IMR-90 (cell line): ENCODE measurements around the gene HPS4. TPM values are rescaled to one million over a fixed set of nuclear protein-coding genes. Genes with fewer than 3 reads are reported as not detected.

ENCODE experiments used
- ATAC-seq: fragments of 200-7000 bp; cut with Tn5 transposase; 2 replicates; pipeline ENCODE4 v1.9.1; 2020; ENCODE audit warnings: low read depth, mild to moderate bottlenecking, moderate library complexity
- BruUV-seq: library from RNA; stranded (reverse); fragments of 400-500 nt; replicated peaks from 2 replicates; lab custom pipeline; 2021; lab: Mats Ljungman, UMichigan
- CTCF ChIA-PET: fragments of 300-600 bp; formaldehyde crosslinking; extraction: SDS; loops from one replicate; lab custom pipeline; 2021; ENCODE audit warnings: antibody characterized with exemption; lab: Yijun Ruan, JAX
- POLR2A ChIA-PET: fragments of 300-600 bp; sonication (Branson Sonifier 250); formaldehyde crosslinking; loops from one replicate; lab custom pipeline; 2022; ENCODE audit warnings: antibody characterized with exemption; ENCODE audit not compliant: unreplicated experiment; lab: Charles Lee
- DNase-seq: peaks from one replicate; pipeline ENCODE4 v3.0.0; 2013
- H2AFZ ChIP-seq: replicated peaks from 2 replicates; pipeline ENCODE3; 2013; ENCODE audit warnings: low read length, mild to moderate bottlenecking; ENCODE audit not compliant: poor library complexity
- H2AK5ac ChIP-seq: 2 replicates; pipeline ENCODE4 v1.6.1; 2013; ENCODE audit warnings: low read depth, low read length, inconsistent platforms
- H2AK9ac ChIP-seq: replicated peaks from 2 replicates; pipeline ENCODE3; 2013; ENCODE audit warnings: mild to moderate bottlenecking, low read depth, low read length, moderate library complexity; ENCODE audit not compliant: poor library complexity
- H2BK120ac ChIP-seq: 2 replicates; pipeline ENCODE4 v1.6.1; 2013; ENCODE audit warnings: low read depth, low read length, inconsistent platforms
- H2BK15ac ChIP-seq: 3 replicates; pipeline ENCODE4 v1.6.1; 2013; ENCODE audit warnings: low read depth, low read length, inconsistent platforms
- H2BK20ac ChIP-seq: 2 replicates; pipeline ENCODE4 v1.6.1; 2013; ENCODE audit warnings: low read depth, mild to moderate bottlenecking, inconsistent platforms, low read length, moderate library complexity
- H2BK5ac ChIP-seq: 2 replicates; pipeline ENCODE4 v1.6.1; 2013; ENCODE audit warnings: mild to moderate bottlenecking, low read depth, low read length, inconsistent platforms; ENCODE audit not compliant: poor library complexity, severe bottlenecking
- H3K14ac ChIP-seq: replicated peaks from 2 replicates; pipeline ENCODE4 v1.6.1; 2013; ENCODE audit warnings: low read depth, low read length, inconsistent platforms
- H3K18ac ChIP-seq: 2 replicates; pipeline ENCODE4 v1.6.1; 2013; ENCODE audit warnings: low read depth, low read length, control low read depth
- H3K23ac ChIP-seq: 2 replicates; pipeline ENCODE4 v1.6.1; 2013; ENCODE audit warnings: low read depth, low read length, inconsistent platforms
- H3K27ac ChIP-seq: 2 replicates; pipeline ENCODE4 v1.5.1; 2013; ENCODE audit warnings: mild to moderate bottlenecking, control low read depth, low read length; ENCODE audit not compliant: insufficient read depth
- H3K27me3 ChIP-seq: 2 replicates; pipeline ENCODE4 v1.6.1; 2013; ENCODE audit warnings: low read length; ENCODE audit not compliant: control insufficient read depth, insufficient read depth
- H3K36me3 ChIP-seq: 2 replicates; pipeline ENCODE4 v1.6.1; 2013; ENCODE audit warnings: low read length, mixed read lengths; ENCODE audit not compliant: control insufficient read depth, insufficient read depth
- H3K4ac ChIP-seq: 2 replicates; pipeline ENCODE4 v1.6.1; 2013; ENCODE audit warnings: low read depth, low read length, inconsistent platforms
- H3K4me1 ChIP-seq: 2 replicates; pipeline ENCODE4 v1.6.1; 2013; ENCODE audit warnings: low read length, mixed read lengths; ENCODE audit not compliant: control insufficient read depth, insufficient read depth
- H3K4me2 ChIP-seq: 2 replicates; pipeline ENCODE4 v1.6.1; 2013; ENCODE audit warnings: low read depth, mild to moderate bottlenecking, control low read depth, low read length, moderate library complexity
- H3K4me3 ChIP-seq: 2 replicates; pipeline ENCODE4 v1.5.1; 2013; ENCODE audit warnings: low read depth, mild to moderate bottlenecking, control low read depth, low read length, moderate library complexity; ENCODE audit not compliant: insufficient read depth
- H3K56ac ChIP-seq: 2 replicates; pipeline ENCODE4 v1.6.1; 2013; ENCODE audit warnings: low read length, inconsistent platforms; ENCODE audit not compliant: insufficient read depth; ENCODE audit errors: extremely low read depth
- H3K79me1 ChIP-seq, 2 experiments: 2 replicates each; pipeline ENCODE4 v1.6.1; 2013; ENCODE audit warnings: low read length in 2 of 2, inconsistent platforms in 1 of 2, low read depth in 1 of 2
- H3K9ac ChIP-seq: 2 replicates; pipeline ENCODE4 v1.6.1; 2013; ENCODE audit warnings: low read depth, low read length, control low read depth
- H3K9me1 ChIP-seq: 2 replicates; pipeline ENCODE4 v1.6.1; 2013; ENCODE audit warnings: low read length, inconsistent platforms; ENCODE audit not compliant: insufficient read depth
- H3K9me3 ChIP-seq: 2 replicates; pipeline ENCODE4 v1.6.1; 2013; ENCODE audit warnings: low read length; ENCODE audit not compliant: control insufficient read depth, insufficient read depth
- H4K20me1 ChIP-seq: 2 replicates; pipeline ENCODE4 v1.6.1; 2013; ENCODE audit warnings: low read length, inconsistent platforms; ENCODE audit not compliant: insufficient read depth
- H4K5ac ChIP-seq: 2 replicates; pipeline ENCODE4 v1.6.1; 2013; ENCODE audit warnings: mild to moderate bottlenecking, low read depth, low read length, control low read depth
- H4K8ac ChIP-seq, 2 experiments: 2 replicates each; pipeline ENCODE4 v1.6.1; 2013; ENCODE audit warnings: low read depth in 2 of 2, low read length in 2 of 2, control low read depth in 1 of 2, inconsistent platforms in 1 of 2
- H4K91ac ChIP-seq: 2 replicates; pipeline ENCODE4 v1.6.1; 2013; ENCODE audit warnings: low read depth, low read length, inconsistent platforms; ENCODE audit not compliant: insufficient read depth
- FOS ChIP-seq: fragments of 150-350 bp; IDR thresholded peaks from 2 replicates; pipeline ENCODE4 v1.6.1; 2016; ENCODE audit warnings: low read depth, low read length
- RAD21 ChIP-seq: IDR thresholded peaks from 2 replicates; pipeline ENCODE4 v1.6.1; 2012; ENCODE audit warnings: low read length, improper control_type of control experiment
- WGBS, 2 experiments: methylation state at CpG; one replicate each; pipeline versions ENCODE4 v1.1.5 to v1.1.7; 2013; ENCODE audit warnings: missing lambda C conversion rate in 2 of 2; ENCODE audit not compliant: insufficient read length in 1 of 2; ENCODE audit errors: extremely low coverage in 2 of 2; 5-methylcytosine and 5-hydroxymethylcytosine counted together
- dilution Hi-C: fragments of 300-500 bp; cut with HindIII; formaldehyde crosslinking; loops from one replicate; pipeline ENCODE4 v1.14.3; 2018; ENCODE audit warnings: low sequenced_read_pairs; ENCODE audit not compliant: unreplicated experiment
- in situ Hi-C: fragments of 300-500 bp; cut with MboI; formaldehyde crosslinking; loops from 3 replicates; pipeline ENCODE4 v1.14.3; 2019; ENCODE audit warnings: low sequenced_read_pairs, inconsistent platforms, mixed read lengths
- intact Hi-C: fragments of 100-400 bp; cut with micrococcal nuclease; formaldehyde crosslinking; loops from 2 replicates; pipeline ENCODE4 v1.10.0; 2022
- polyA plus RNA-seq, 3 experiments: library from polyadenylated mRNA; depleted of rRNA; stranded (reverse); fragments of >200 nt; gene quantifications; 2 replicates each; pipeline ENCODE4 v1.2.3, GENCODE V29; 2012; ENCODE audit warnings: low replicate concordance in 1 of 3
- total RNA-seq: library from RNA; depleted of rRNA; stranded (reverse); fragments of >200 nt; gene quantifications from 2 replicates; pipeline ENCODE4 v1.2.3, GENCODE V29; 2012

Gene HPS4
- total and polyA plus RNA-seq, 2 of the 4 experiments (the other 2 are of a cell fraction), result 15.8 to 19.0 TPM

DNA sequence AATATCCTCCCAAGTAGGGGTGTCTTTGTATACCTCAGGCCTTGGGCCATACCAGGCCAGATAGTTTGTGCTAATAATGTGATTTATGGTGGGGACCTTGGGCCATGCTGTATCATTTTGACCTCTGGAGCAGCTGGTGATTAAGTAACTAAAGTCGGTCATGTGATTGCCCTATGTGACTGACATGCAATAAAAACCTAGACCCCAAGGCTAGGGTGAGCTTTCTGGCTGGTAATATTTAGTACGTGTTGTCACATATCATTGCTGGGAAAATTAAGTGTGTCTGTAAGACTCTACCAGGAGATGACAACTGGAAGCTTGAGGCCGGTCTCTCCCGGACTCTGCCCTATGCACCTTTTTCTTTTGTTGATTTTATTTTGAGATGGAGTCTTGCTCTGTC is 41.3 kb upstream of the HPS4 start:
- Histone ChIP-seq H4K91ac (no peak overlapping the region), H3K9ac (no peak overlapping the region), H2BK15ac (no peak overlapping the region), H4K20me1 (no peaks in the 10 kb centered on the region), H3K9me1 (peaks cover 3% of the 10 kb centered on the region; the same call in 1 of the 2 replicates), H2BK20ac (no peak overlapping the region), H2AFZ (no peak overlapping the region), H3K56ac (no peak overlapping the region), H2BK120ac (no peak overlapping the region), H3K27me3 (no peaks in the 10 kb centered on the region), H3K18ac (no peak overlapping the region), H3K79me1 (peaks cover 0 to 7% of the 10 kb centered on the region in 2 experiments; a peak in 2 of 4 replicates), H3K4me2 (no peak overlapping the region), H3K4ac (no peak overlapping the region), H2BK5ac (no peak overlapping the region), H3K4me3 (no peak overlapping the region), H3K4me1 (no peaks in the 10 kb centered on the region), H3K27ac (no peak overlapping the region), H3K36me3 (peaks cover 14% of the 10 kb centered on the region), H3K23ac (no peak overlapping the region), H2AK9ac (no peak overlapping the region), H4K5ac (no peak overlapping the region), H2AK5ac (no peak overlapping the region), H3K14ac (no peak overlapping the region), H3K9me3 (no peaks in the 10 kb centered on the region), H4K8ac (no peak overlapping the region)
- CTCF ChIA-PET, result no interaction called here
- intact Hi-C loops, result no loop called here
- dilution Hi-C loops, result no loop called here
- ATAC-seq (no peak), DNase-seq (no peak)
- WGBS, 2 experiments, result no CpG with 5 or more reads among the region's 4 CpGs
- POLR2A ChIA-PET, result no interaction called here
- TF ChIP-seq FOS (no peak), RAD21 (no peak)
- in situ Hi-C loops, result no loop called here
- no TSS peak for BruUV-seq
